GM23248 (cell line): ENCODE results near the gene POP4. TPM values are rescaled to one million over a fixed set of nuclear protein-coding genes. Genes with fewer than 3 reads are reported as not detected.

Experiments used
- DNase-seq: peaks from one replicate; pipeline ENCODE4 v3.0.0-alpha.2; 2015
- H2AFZ ChIP-seq: fragments of 200-600 bp; sonication (generic); 2 replicates; pipeline ENCODE4 v1.6.1; 2016; ENCODE audit warnings: antibody characterized with exemption
- H3F3A ChIP-seq: fragments of 200-600 bp; sonication (generic); 2 replicates; pipeline ENCODE4 v1.6.1; 2016; ENCODE audit warnings: mild to moderate bottlenecking, antibody characterized with exemption, mixed run types; ENCODE audit not compliant: insufficient read depth
- H3K27ac ChIP-seq: fragments of 200-600 bp; sonication (generic); 2 replicates; pipeline ENCODE4 v1.5.1; 2016; ENCODE audit warnings: mild to moderate bottlenecking
- H3K27me3 ChIP-seq: fragments of 200-600 bp; sonication (generic); replicated peaks from 2 replicates; pipeline ENCODE4 v1.6.1; 2016; ENCODE audit warnings: mild to moderate bottlenecking; ENCODE audit not compliant: insufficient read depth
- H3K36me3 ChIP-seq: fragments of 200-600 bp; sonication (generic); 2 replicates; pipeline ENCODE4 v1.6.1; 2016; ENCODE audit warnings: low read depth, mild to moderate bottlenecking
- H3K4me1 ChIP-seq: fragments of 200-600 bp; sonication (generic); 2 replicates; pipeline ENCODE4 v1.6.1; 2016; ENCODE audit warnings: mild to moderate bottlenecking; ENCODE audit not compliant: insufficient read depth
- H3K4me2 ChIP-seq: fragments of 200-600 bp; sonication (generic); one replicate; pipeline ENCODE4 v1.6.1; 2016; ENCODE audit warnings: mild to moderate bottlenecking; ENCODE audit not compliant: unreplicated experiment
- H3K4me3 ChIP-seq: fragments of 200-600 bp; sonication (generic); 2 replicates; pipeline ENCODE4 v1.5.1; 2016; ENCODE audit warnings: mild to moderate bottlenecking
- H3K79me2 ChIP-seq: fragments of 200-600 bp; sonication (generic); 2 replicates; pipeline ENCODE4 v1.6.1; 2016; ENCODE audit warnings: mild to moderate bottlenecking; ENCODE audit not compliant: insufficient read depth
- H3K9ac ChIP-seq: fragments of 200-600 bp; sonication (generic); 2 replicates; pipeline ENCODE4 v1.6.1; 2016; ENCODE audit warnings: mild to moderate bottlenecking
- H3K9me2 ChIP-seq: fragments of 200-600 bp; sonication (generic); 2 replicates; pipeline ENCODE4 v1.6.1; 2016; ENCODE audit warnings: mixed run types, mild to moderate bottlenecking, moderate library complexity; ENCODE audit not compliant: insufficient read depth
- H3K9me3 ChIP-seq: fragments of 200-600 bp; sonication (generic); one replicate; pipeline ENCODE4 v1.6.1; 2017; ENCODE audit warnings: low read depth
- H4K20me1 ChIP-seq: fragments of 200-600 bp; sonication (generic); 2 replicates; pipeline ENCODE4 v1.6.0; 2016; ENCODE audit not compliant: insufficient read depth
- EZH2 ChIP-seq: fragments of 200-600 bp; sonication (generic); IDR thresholded peaks from 2 replicates; pipeline ENCODE4 v1.6.1; 2018; ENCODE audit warnings: antibody characterized with exemption, mild to moderate bottlenecking; ENCODE audit not compliant: insufficient read depth, poor library complexity, severe bottlenecking
- EZH2phosphoT487 ChIP-seq: fragments of 200-600 bp; sonication (generic); IDR thresholded peaks from 2 replicates; pipeline ENCODE4 v1.6.1; 2018; ENCODE audit warnings: antibody characterized with exemption, moderate library complexity, mild to moderate bottlenecking, low read depth; ENCODE audit not compliant: insufficient read depth
- WGBS, 2 experiments: methylation state at CpG; one replicate each; pipeline ENCODE4 v1.1.6; 2015 to 2017; ENCODE audit warnings: low lambda C conversion rate in 2 of 2, low coverage in 1 of 2; ENCODE audit errors: missing lambda C conversion rate in 2 of 2; 5-methylcytosine and 5-hydroxymethylcytosine counted together
- in situ Hi-C: fragments of 300-500 bp; cut with MboI; formaldehyde crosslinking; loops from 2 replicates; pipeline ENCODE4 v1.15.0; 2020
- polyA plus RNA-seq: library from polyadenylated mRNA; unstranded; fragments of >200 nt; fragmentation: Nextera tagmentation; extraction: Ambion mirVana; gene quantifications from 2 replicates; pipeline ENCODE4 v1.2.1, GENCODE V29; 2016
- total RNA-seq: library from RNA; depleted of rRNA; stranded (reverse); fragments of >200 nt; shearing (Covaris generic); gene quantifications from 2 replicates; pipeline ENCODE4 v1.2.3, GENCODE V29; 2014

POP4 gene
- total and polyA plus RNA-seq, 2 experiments from 2014 or later: 65.8 to 132 TPM

DNA sequence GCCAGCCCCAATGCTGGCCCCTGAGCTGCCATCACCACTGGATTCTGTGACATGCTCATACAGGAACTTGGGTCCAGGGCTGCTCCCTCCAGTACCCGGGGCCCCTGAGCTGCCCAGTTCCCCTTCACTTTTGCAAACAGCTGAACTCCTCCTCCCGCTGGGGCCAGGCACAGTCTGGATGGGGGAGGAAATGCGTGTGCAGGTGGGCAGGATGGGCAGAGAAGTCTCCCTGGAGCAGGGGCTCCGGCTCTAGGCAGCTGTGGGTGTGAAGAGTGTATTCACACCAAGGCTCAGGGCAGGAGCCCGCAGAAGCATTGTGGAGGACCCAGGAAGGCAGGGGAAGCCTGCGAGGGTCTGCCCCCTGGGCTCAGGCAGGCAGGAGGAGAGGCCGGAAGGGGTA, 12.4 kb downstream of the POP4 start:
- H3K9ac ChIP-seq: no peak overlapping the region
- no peak overlapping the region for H3K4me3 ChIP-seq
- no peaks in the 10 kb centered on the region for H3K4me1 ChIP-seq
- no peaks in the 10 kb centered on the region for H3F3A ChIP-seq
- H3K9me3 ChIP-seq: no peaks in the 10 kb centered on the region
- H3K9me2 ChIP-seq: no peaks in the 10 kb centered on the region
- no peaks in the 10 kb centered on the region for H3K27me3 ChIP-seq
- no peak for DNase-seq
- H2AFZ ChIP-seq: no peak overlapping the region
- WGBS, 2 experiments: 82 to 87% methylated on average over 7 of the region's 7 CpGs
- no peaks in the 10 kb centered on the region; the same call in 1 of the 2 replicates for H3K36me3 ChIP-seq
- H4K20me1 ChIP-seq: no peaks in the 10 kb centered on the region
- TF ChIP-seq EZH2 (no peak), EZH2phosphoT487 (no peak)
- H3K79me2 ChIP-seq: no peaks in the 10 kb centered on the region
- H3K27ac ChIP-seq: no peak overlapping the region
- no peak overlapping the region for H3K4me2 ChIP-seq
- in situ Hi-C loops: loop anchor here (10.0 kb wide), 1 partner anchor 96 kb away; the partner anchor contains the start of gene C19orf12

DNA sequence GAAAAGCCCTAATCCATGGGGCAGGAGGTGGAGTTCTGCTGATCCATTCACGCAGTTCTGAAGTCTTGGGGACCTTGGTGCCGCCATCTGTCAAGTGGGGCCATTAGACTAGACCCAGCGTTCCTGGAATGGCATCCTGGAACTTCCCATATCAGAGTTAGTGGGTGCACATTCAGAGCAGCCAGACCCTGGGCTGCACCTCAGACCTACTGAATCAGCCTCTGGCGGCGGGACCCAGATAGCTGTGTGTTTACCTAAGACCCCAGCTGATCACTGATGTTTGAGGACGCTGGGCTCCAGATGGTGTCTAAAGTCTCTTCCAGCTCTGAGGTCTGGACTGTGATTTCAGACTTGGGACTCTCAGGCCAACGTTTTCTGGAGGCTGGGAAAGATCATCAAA, 12.8 kb downstream of the POP4 start:
- TF ChIP-seq EZH2phosphoT487 (no peak), EZH2 (no peak)
- H3K9ac ChIP-seq: no peak overlapping the region
- 70 to 78% methylated on average over 7 of the region's 7 CpGs for WGBS, 2 experiments
- H2AFZ ChIP-seq: no peak overlapping the region
- H3K36me3 ChIP-seq: no peaks in the 10 kb centered on the region; the same call in 1 of the 2 replicates
- no peaks in the 10 kb centered on the region for H3K9me3 ChIP-seq
- H3K27ac ChIP-seq: no peak overlapping the region
- H3K4me1 ChIP-seq: no peaks in the 10 kb centered on the region
- no peak overlapping the region for H3K4me3 ChIP-seq
- H3K79me2 ChIP-seq: no peaks in the 10 kb centered on the region
- H3K27me3 ChIP-seq: no peaks in the 10 kb centered on the region
- H3F3A ChIP-seq: no peaks in the 10 kb centered on the region
- H3K4me2 ChIP-seq: no peak overlapping the region
- in situ Hi-C loops: loop anchor here (10.0 kb wide), 1 partner anchor 96 kb away; the partner anchor contains the start of gene C19orf12
- no peaks in the 10 kb centered on the region for H4K20me1 ChIP-seq
- H3K9me2 ChIP-seq: no peaks in the 10 kb centered on the region
- no peak for DNase-seq

DNA sequence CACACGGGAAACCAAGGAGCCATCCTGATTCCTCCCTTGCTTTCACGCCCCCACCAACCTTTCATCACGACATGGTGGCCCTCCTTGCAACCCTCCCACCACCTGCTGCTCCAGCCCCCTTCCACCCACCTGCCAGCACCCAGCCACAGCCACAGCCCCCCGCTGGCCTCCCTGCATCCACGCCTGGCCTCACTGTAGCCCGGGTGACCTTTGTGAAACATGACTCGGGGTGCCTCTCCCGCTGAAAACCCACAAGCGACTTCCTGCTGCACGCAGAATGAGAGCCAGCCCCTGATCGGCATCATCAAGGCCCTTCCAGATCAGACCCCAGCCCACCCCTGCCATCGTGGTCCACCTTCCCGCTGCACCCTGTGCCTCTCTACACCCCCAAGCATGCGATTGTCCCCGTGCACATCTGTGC, 14.9 kb downstream of the POP4 start:
- H3K27me3 ChIP-seq: no peaks in the 10 kb centered on the region
- WGBS, 2 experiments: 29 to 31% methylated on average over 12 to 15 of the region's 15 CpGs
- H3K27ac ChIP-seq: no peak overlapping the region
- no peak for DNase-seq
- no peaks in the 10 kb centered on the region for H3K4me1 ChIP-seq
- H3K9me2 ChIP-seq: no peaks in the 10 kb centered on the region
- TF ChIP-seq EZH2phosphoT487 (no peak), EZH2 (no peak)
- H4K20me1 ChIP-seq: no peaks in the 10 kb centered on the region
- in situ Hi-C loops: no loop called here
- H3K4me2 ChIP-seq: no peak overlapping the region
- no peak overlapping the region for H2AFZ ChIP-seq
- no peak overlapping the region for H3K4me3 ChIP-seq
- no peak overlapping the region for H3K9ac ChIP-seq
- H3K79me2 ChIP-seq: no peaks in the 10 kb centered on the region
- H3K9me3 ChIP-seq: no peaks in the 10 kb centered on the region
- no peaks in the 10 kb centered on the region for H3K36me3 ChIP-seq
- H3F3A ChIP-seq: no peaks in the 10 kb centered on the region

DNA sequence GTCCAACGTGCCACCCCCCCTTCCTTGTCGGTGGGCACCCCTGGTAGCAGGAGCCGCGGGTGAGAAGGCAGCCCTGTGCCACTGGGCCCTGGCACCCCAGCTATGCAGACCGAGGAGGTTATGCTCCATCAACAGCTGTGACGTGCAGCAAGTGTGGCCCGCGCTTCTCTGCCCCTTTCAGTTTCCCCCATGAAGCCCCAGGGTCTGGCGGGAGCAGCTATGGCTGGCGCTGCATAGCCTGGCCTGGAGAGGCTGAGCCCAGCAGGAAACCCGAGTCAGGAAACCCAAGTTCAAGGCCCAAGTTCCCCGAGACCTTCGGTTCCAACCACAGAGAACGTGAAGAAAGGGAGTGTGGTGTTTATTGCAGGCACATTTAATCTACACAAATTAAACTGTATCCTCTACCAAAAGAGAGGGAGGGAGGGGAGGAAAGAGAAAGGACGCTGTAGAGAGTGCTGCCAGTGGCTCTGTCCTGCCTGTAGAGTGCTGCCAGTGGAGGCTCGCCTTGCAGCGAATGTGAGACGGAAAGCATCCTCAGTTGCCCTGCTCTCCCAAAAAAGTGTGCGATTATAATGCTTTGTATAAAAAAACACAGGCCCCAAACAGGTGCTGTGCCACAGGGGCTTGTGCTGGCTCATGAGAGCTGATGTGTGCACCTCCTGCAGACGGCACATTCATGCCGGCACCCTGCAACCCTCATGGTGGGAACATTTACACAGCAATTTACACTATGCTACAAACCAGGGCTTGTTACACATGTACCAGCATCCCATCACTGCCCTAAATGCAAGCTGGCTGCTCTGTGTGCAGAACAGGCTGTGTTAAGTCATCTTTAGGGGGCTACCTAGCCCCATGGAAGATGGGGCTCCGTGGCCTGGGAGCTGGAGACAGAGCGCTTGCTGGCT, 16.3 kb downstream of the POP4 start:
- Histone ChIP-seq H3K27me3 (no peaks in the 10 kb centered on the region), H3F3A (no peaks in the 10 kb centered on the region), H3K9me3 (no peaks in the 10 kb centered on the region), H2AFZ (no peak overlapping the region), H3K4me2 (no peak overlapping the region), H3K4me1 (no peaks in the 10 kb centered on the region), H3K79me2 (no peaks in the 10 kb centered on the region), H3K4me3 (no peak overlapping the region), H3K9ac (no peak overlapping the region), H4K20me1 (no peaks in the 10 kb centered on the region), H3K36me3 (no peaks in the 10 kb centered on the region), H3K27ac (no peak overlapping the region), H3K9me2 (no peaks in the 10 kb centered on the region)
- TF ChIP-seq EZH2: no peak
- TF ChIP-seq EZH2phosphoT487: no peak
- no peak for DNase-seq
- WGBS, 2 experiments: 81 to 82% methylated on average over 22 to 23 of the region's 23 CpGs
- in situ Hi-C loops: no loop called here
